GM12891 (cell line): ENCODE results near the gene MRPL9.
A peak's percentile ranks its signal among the peaks of the same experiment; 100 is the strongest.

Experiments used
- DNase-seq: peaks from one replicate; pipeline ENCODE4 v3.0.0; 2011; ENCODE audit warnings: low spot score; ENCODE audit not compliant: insufficient read length
- FAIRE-seq: peaks from 2 replicates; lab custom pipeline; 2011; peaks lifted over from hg19 to GRCh38; lab: Jason Lieb, UNC
- PAX5 ChIP-seq: IDR thresholded peaks from 2 replicates; pipeline ENCODE4 v1.6.1; 2011; ENCODE audit warnings: low read length, moderate library complexity, mild to moderate bottlenecking; ENCODE audit not compliant: insufficient read depth, severe bottlenecking
- POLR2A ChIP-seq: IDR thresholded peaks from 2 replicates; pipeline ENCODE4 v1.6.1; 2011; ENCODE audit warnings: low read depth, low read length, control low read depth
- POLR2AphosphoS5 ChIP-seq: IDR thresholded peaks from 2 replicates; pipeline ENCODE4 v1.6.1; 2011; ENCODE audit warnings: low read depth, low read length, control low read depth
- POU2F2 ChIP-seq: IDR thresholded peaks from 2 replicates; pipeline ENCODE4 v1.6.1; 2011; ENCODE audit warnings: low read depth, mild to moderate bottlenecking, control low read depth, low read length, moderate library complexity
- SPI1 ChIP-seq: IDR thresholded peaks from 2 replicates; pipeline ENCODE4 v1.6.1; 2011; ENCODE audit warnings: low read depth, low read length, control low read depth
- TAF1 ChIP-seq: IDR thresholded peaks from 2 replicates; pipeline ENCODE4 v1.6.1; 2011; ENCODE audit warnings: low read depth, low read length, control low read depth

MRPL9 gene

GRCh38 chr1:151802372-151802771 lies 39.1 kb upstream of the MRPL9 start:
- DNase-seq = no peak
- TF ChIP-seq POLR2A = no peak
- TF ChIP-seq POU2F2 = no peak
- TF ChIP-seq TAF1 = no peak
- TF ChIP-seq SPI1 = no peak
- TF ChIP-seq PAX5 = no peak
- no peak for TF ChIP-seq POLR2AphosphoS5
- FAIRE-seq = no peak

GRCh38 chr1:151801846-151802245 lies 38.5 kb upstream of the MRPL9 start:
- no peak for DNase-seq
- FAIRE-seq = no peak
- TF ChIP-seq TAF1 (no peak), POU2F2 (no peak), POLR2A (no peak), SPI1 (no peak), POLR2AphosphoS5 (no peak), PAX5 (no peak)

- TF ChIP-seq PAX5 (no peak), TAF1 (no peak), POU2F2 (no peak), POLR2AphosphoS5 (no peak), POLR2A (no peak), SPI1 (no peak)
- FAIRE-seq (no peak), DNase-seq (no peak)
Measured at GRCh38 chr1:151801310-151801820, 38.1 kb upstream of the MRPL9 start.

- FAIRE-seq (no peak), DNase-seq (no peak)
- TF ChIP-seq SPI1 = no peak
- no peak for TF ChIP-seq POU2F2
- TF ChIP-seq POLR2A = no peak
- TF ChIP-seq POLR2AphosphoS5 = no peak
- TF ChIP-seq TAF1 = no peak
- TF ChIP-seq PAX5 = no peak
Measured at GRCh38 chr1:151800830-151801229, 37.5 kb upstream of the MRPL9 start.

GRCh38 chr1:151799179-151800022 lies 36.1 kb upstream of the MRPL9 start:
- DNase-seq (no peak), FAIRE-seq (no peak)

GRCh38 chr1:151798571-151798970 lies 35.3 kb upstream of the MRPL9 start:
- TF ChIP-seq PAX5 = no peak
- DNase-seq (no peak), FAIRE-seq (no peak)

More at GRCh38 chr1:151799179-151800022, 36.1 kb upstream of the MRPL9 start:
- no peak for TF ChIP-seq SPI1
- TF ChIP-seq POLR2AphosphoS5 = no peak
- no peak for TF ChIP-seq PAX5
- TF ChIP-seq POU2F2 = no peak
- TF ChIP-seq TAF1 = no peak
- no peak for TF ChIP-seq POLR2A

- FAIRE-seq (no peak), DNase-seq (no peak)
- TF ChIP-seq TAF1 (no peak), POU2F2 (no peak), PAX5 (no peak), POLR2A (no peak), SPI1 (no peak), POLR2AphosphoS5 (no peak)
Measured at GRCh38 chr1:151790940-151791651, 27.8 kb upstream of the MRPL9 start.

- peak; percentile 97 for DNase-seq
- peak; percentile 99 for FAIRE-seq
- TF ChIP-seq POLR2A = no peak
- no peak for TF ChIP-seq TAF1
- no peak for TF ChIP-seq POU2F2
- TF ChIP-seq PAX5 = no peak
- no peak for TF ChIP-seq SPI1
- TF ChIP-seq POLR2AphosphoS5 = no peak
Measured at GRCh38 chr1:151790071-151790939, 27.0 kb upstream of the MRPL9 start, which contains the start of gene TDRKH. TDRKH (minus strand) TSS chr1:151790500; CDS start chr1:151783022, 7,478 bp downstream.

- no peak for DNase-seq
- TF ChIP-seq SPI1 = no peak
- no peak for TF ChIP-seq POLR2AphosphoS5
- no peak for TF ChIP-seq POU2F2
- no peak for FAIRE-seq
Measured at GRCh38 chr1:151787689-151788088, 24.4 kb upstream of the MRPL9 start.
